Peyer's patch (tissue), 4 donors: ENCODE measurements around the gene CHST5. TPM values are rescaled to one million over a fixed set of nuclear protein-coding genes. Genes with fewer than 3 reads are reported as not detected.
"Not testable (repeated sequence)": the region's sequence is repeated elsewhere in the genome, so short reads cannot be mapped to it uniquely, and the experiment has no call there.

ENCODE experiments used
- DNase-seq, 3 donors: peaks; one replicate each; pipeline ENCODE4 v3.0.0-alpha.2; 2017 to 2019
- H3K27ac ChIP-seq, 4 donors: fragments of 200-600 bp; sonication (generic); one replicate each; pipeline ENCODE4 v1.5.1; 2016 to 2019
- H3K27me3 ChIP-seq, 2 donors: fragments of 200-600 bp; sonication (generic); one replicate each; pipeline ENCODE4 v1.5.1; 2019
- H3K36me3 ChIP-seq, 3 donors: fragments of 200-600 bp; sonication (generic); one replicate each; pipeline ENCODE4 v1.5.1; 2016 to 2019
- H3K4me1 ChIP-seq, 4 donors: fragments of 200-600 bp; sonication (generic); one replicate each; pipeline ENCODE4 v1.5.1; 2016 to 2019
- H3K4me3 ChIP-seq, 4 donors: fragments of 200-600 bp; sonication (generic); 1 replicate in 3 of 4; 2 replicates in 1 of 4; pipeline ENCODE4 v1.5.1; 2016 to 2019; ENCODE audit warnings: mild to moderate bottlenecking in 1 of 4
- H3K9me3 ChIP-seq, 4 donors: fragments of 200-600 bp; sonication (generic); one replicate each; pipeline ENCODE4 v1.5.1; 2016 to 2019; ENCODE audit warnings: mild to moderate bottlenecking in 1 of 4
- CTCF ChIP-seq, 6 experiments: fragments of 450-650 bp in 4 of 6; fragments of 200-600 bp in 2 of 6; sonication (generic) in 1 of 6; IDR thresholded peaks; one replicate each; pipeline ENCODE4 v1.5.1; 2017 to 2019; ENCODE audit warnings: antibody characterized with exemption in 6 of 6, mild to moderate bottlenecking in 3 of 6, moderate library complexity in 1 of 6
- POLR2A ChIP-seq, 2 donors: fragments of 450-650 bp; IDR thresholded peaks; one replicate each; pipeline ENCODE4 v1.5.1; 2017; ENCODE audit warnings: antibody characterized with exemption in 2 of 2, mild to moderate bottlenecking in 2 of 2, moderate library complexity in 2 of 2
- total RNA-seq, 4 donors: library from RNA; depleted of rRNA; stranded (reverse); fragments of >200 nt; gene quantifications; one replicate each; pipeline ENCODE4 v1.1.0, GENCODE V29; 2016

CHST5 gene
- total RNA-seq, 4 donors from 2014 or later = 5.8 to 160 (median 75.8) TPM

- no peak for DNase-seq
- Histone ChIP-seq H3K9me3 (no peaks in the 10 kb centered on the region), H3K4me3 (no peak overlapping the region), H3K36me3 (no peaks in the 10 kb centered on the region), H3K4me1 (peaks cover 0 to 5% (median 0%) of the 10 kb centered on the region in 4 donors), H3K27me3 (no peaks in the 10 kb centered on the region), H3K27ac (no peak overlapping the region)
- TF ChIP-seq CTCF (IDR thresholded peaks at IDR 0.05) (no peak), POLR2A (IDR thresholded peaks at IDR 0.05) (no peak)
Measured at GRCh38 chr16:75514296-75514695, 21.6 kb downstream of the CHST5 start.

GRCh38 chr16:75506574-75506973, 29.3 kb downstream of the CHST5 start:
- DNase-seq = peak in 1 of 3 donors; percentile 66
- TF ChIP-seq POLR2A (IDR thresholded peaks at IDR 0.05) (no peak), CTCF (IDR thresholded peaks at IDR 0.05) (no peak)
- peak overlapping the region in 1 of 4 donors; percentile 33 for H3K27ac ChIP-seq

GRCh38 chr16:75506107-75506506, 29.8 kb downstream of the CHST5 start:
- Histone ChIP-seq H3K4me3 (no peak overlapping the region), H3K27ac (peak overlapping the region in 1 of 4 donors; percentile 33), H3K36me3 (no peaks in the 10 kb centered on the region), H3K9me3 (no peaks in the 10 kb centered on the region), H3K4me1 (no peaks in the 10 kb centered on the region), H3K27me3 (no peaks in the 10 kb centered on the region)
- no peak for DNase-seq
- TF ChIP-seq CTCF (IDR thresholded peaks at IDR 0.05) = no peak
- TF ChIP-seq POLR2A (IDR thresholded peaks at IDR 0.05) = no peak

More at GRCh38 chr16:75506574-75506973, 29.3 kb downstream of the CHST5 start:
- H3K9me3 ChIP-seq = no peaks in the 10 kb centered on the region
- H3K27me3 ChIP-seq = no peaks in the 10 kb centered on the region
- no peak overlapping the region for H3K4me3 ChIP-seq
- no peaks in the 10 kb centered on the region for H3K36me3 ChIP-seq
- H3K4me1 ChIP-seq = no peaks in the 10 kb centered on the region

- TF ChIP-seq CTCF (IDR thresholded peaks at IDR 0.05) (no peak), POLR2A (IDR thresholded peaks at IDR 0.05) (no peak)
- H3K9me3 ChIP-seq = no peaks in the 10 kb centered on the region
- no peaks in the 10 kb centered on the region for H3K4me1 ChIP-seq
- no peak overlapping the region for H3K4me3 ChIP-seq
- no peaks in the 10 kb centered on the region for H3K36me3 ChIP-seq
- no peak for DNase-seq
- no peak overlapping the region for H3K27ac ChIP-seq
- no peaks in the 10 kb centered on the region for H3K27me3 ChIP-seq
Measured at GRCh38 chr16:75503801-75504200, 32.1 kb downstream of the CHST5 start.

- no peak overlapping the region for H3K4me3 ChIP-seq
- no peak overlapping the region for H3K27ac ChIP-seq
- H3K36me3 ChIP-seq = no peaks in the 10 kb centered on the region
- TF ChIP-seq POLR2A (IDR thresholded peaks at IDR 0.05) = no peak
- no peak for TF ChIP-seq CTCF (IDR thresholded peaks at IDR 0.05)
- DNase-seq = no peak
- H3K4me1 ChIP-seq = no peaks in the 10 kb centered on the region
- H3K27me3 ChIP-seq = no peaks in the 10 kb centered on the region
- H3K9me3 ChIP-seq = no peaks in the 10 kb centered on the region
Measured at GRCh38 chr16:75502916-75503605, 32.8 kb downstream of the CHST5 start.

GRCh38 chr16:75501820-75502219, 34.1 kb downstream of the CHST5 start:
- DNase-seq, H3K27me3 ChIP-seq, H3K4me3 ChIP-seq, H3K9me3 ChIP-seq, H3K4me1 ChIP-seq, H3K36me3 ChIP-seq: not testable (repeated sequence)
- peak overlapping the region in 1 of 4 donors; percentile 26 for H3K27ac ChIP-seq
